IgD-negative memory B cell (primary cell): ENCODE data around the gene LGALS12. TPM values are rescaled to one million over a fixed set of nuclear protein-coding genes. Genes with fewer than 3 reads are reported as not detected.

Experiments used
- H3K27ac Mint-ChIP-seq, 3 donors: one replicate each; pipeline ENCODE4 v1.8.0; 2020 to 2022; ENCODE audit warnings: mild to moderate bottlenecking in 3 of 3, mixed read lengths in 3 of 3, moderate library complexity in 1 of 3
- H3K27me3 Mint-ChIP-seq: one replicate; pipeline ENCODE4 v1.8.0; 2021; ENCODE audit warnings: mixed read lengths
- H3K36me3 Mint-ChIP-seq: one replicate; pipeline ENCODE4 v1.8.0; 2020; ENCODE audit warnings: mild to moderate bottlenecking, mixed read lengths
- H3K4me1 Mint-ChIP-seq, 3 donors: one replicate each; pipeline ENCODE4 v1.8.0; 2020 to 2022; ENCODE audit warnings: mixed read lengths in 3 of 3, mild to moderate bottlenecking in 1 of 3
- H3K4me3 Mint-ChIP-seq, 4 donors: one replicate each; pipeline ENCODE4 v1.8.0; 2020 to 2022; ENCODE audit warnings: mild to moderate bottlenecking in 4 of 4, mixed read lengths in 4 of 4, moderate library complexity in 3 of 4
- H3K9me3 Mint-ChIP-seq, 3 donors: one replicate each; pipeline ENCODE4 v1.8.0; 2020 to 2021; ENCODE audit warnings: mixed read lengths in 3 of 3, mild to moderate bottlenecking in 1 of 3
- polyA plus RNA-seq: library from polyadenylated mRNA; unstranded; fragments of 300-500 nt; fragmentation: Illumina TruSeq; gene quantifications from one replicate; pipeline ENCODE4 v1.2.3, GENCODE V29; 2021

Gene LGALS12
- polyA plus RNA-seq, 1 donor from 2014 or later: 0.39 TPM

DNA sequence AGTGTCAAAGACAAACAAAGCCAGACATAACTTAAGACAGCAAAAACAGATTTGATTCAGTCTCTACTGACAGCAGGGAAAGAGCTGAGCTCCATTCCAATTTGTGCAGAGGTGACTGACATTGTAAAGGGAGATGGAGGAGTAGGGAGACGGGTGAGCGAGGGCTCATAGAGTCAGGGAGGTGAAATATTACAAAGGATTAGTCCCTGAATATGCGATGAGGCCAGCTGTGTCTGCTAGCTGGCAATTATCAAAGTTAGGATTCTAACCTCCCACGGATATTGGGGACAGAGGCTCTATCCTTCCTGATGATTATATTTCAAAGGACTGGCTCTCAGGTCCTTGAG lies 49.0 kb downstream of the LGALS12 start:
- Mint-ChIP-seq H3K9me3 (no peaks in the 10 kb centered on the region), H3K27me3 (peaks cover 8% of the 10 kb centered on the region), H3K36me3 (no peaks in the 10 kb centered on the region), H3K27ac (peak overlapping the region in 1 of 3 donors; percentile 63), H3K4me1 (peaks cover 0 to 19% (median 14%) of the 10 kb centered on the region in 3 donors), H3K4me3 (no peak overlapping the region)

DNA sequence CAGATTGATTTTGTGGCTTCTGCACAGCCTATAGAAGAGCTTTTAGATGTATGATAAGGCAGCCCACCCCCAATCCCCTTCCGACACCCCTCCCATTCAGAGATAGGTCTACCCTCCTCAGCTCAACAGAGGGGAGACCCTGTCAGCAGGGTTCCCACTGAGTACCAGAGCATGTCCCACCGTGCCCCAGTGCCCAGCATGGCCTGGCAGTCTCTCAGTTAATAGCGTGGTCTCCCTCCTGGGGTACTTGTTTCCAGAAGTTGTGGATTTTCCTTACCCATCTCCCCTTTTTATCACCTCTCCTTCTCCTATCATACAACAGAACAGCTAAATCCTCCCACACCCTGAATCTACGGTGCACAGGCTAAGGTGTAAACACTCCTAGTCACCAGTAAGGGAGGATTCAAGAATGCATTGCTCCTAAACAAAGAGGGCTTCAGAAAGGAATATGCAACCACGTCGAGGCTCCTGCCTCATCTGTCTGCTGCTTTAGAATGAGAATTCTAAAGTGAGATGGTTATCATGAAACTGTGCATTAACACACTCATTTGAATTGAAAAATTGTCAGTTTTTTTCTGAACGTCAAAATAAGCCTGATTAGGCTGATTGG lies 50.6 kb downstream of the LGALS12 start:
- Mint-ChIP-seq H3K4me3 (no peak overlapping the region), H3K27ac (no peak overlapping the region), H3K27me3 (peaks cover 10% of the 10 kb centered on the region), H3K36me3 (no peaks in the 10 kb centered on the region), H3K9me3 (peaks cover 0 to 1% (median 0%) of the 10 kb centered on the region in 3 donors), H3K4me1 (peaks cover 4 to 21% (median 18%) of the 10 kb centered on the region in 3 donors)

- peak overlapping the region in 1 of 3 donors; percentile 39 for H3K27ac Mint-ChIP-seq
- no peak overlapping the region for H3K4me3 Mint-ChIP-seq
- H3K27me3 Mint-ChIP-seq: peaks cover 9% of the 10 kb centered on the region
- peaks cover 0 to 1% (median 0%) of the 10 kb centered on the region in 3 donors for H3K9me3 Mint-ChIP-seq
- no peaks in the 10 kb centered on the region for H3K36me3 Mint-ChIP-seq
- H3K4me1 Mint-ChIP-seq: peaks cover 4 to 19% (median 17%) of the 10 kb centered on the region in 3 donors
Measured at GRCh38 chr11:63557570-63557969, 51.7 kb downstream of the LGALS12 start.

DNA sequence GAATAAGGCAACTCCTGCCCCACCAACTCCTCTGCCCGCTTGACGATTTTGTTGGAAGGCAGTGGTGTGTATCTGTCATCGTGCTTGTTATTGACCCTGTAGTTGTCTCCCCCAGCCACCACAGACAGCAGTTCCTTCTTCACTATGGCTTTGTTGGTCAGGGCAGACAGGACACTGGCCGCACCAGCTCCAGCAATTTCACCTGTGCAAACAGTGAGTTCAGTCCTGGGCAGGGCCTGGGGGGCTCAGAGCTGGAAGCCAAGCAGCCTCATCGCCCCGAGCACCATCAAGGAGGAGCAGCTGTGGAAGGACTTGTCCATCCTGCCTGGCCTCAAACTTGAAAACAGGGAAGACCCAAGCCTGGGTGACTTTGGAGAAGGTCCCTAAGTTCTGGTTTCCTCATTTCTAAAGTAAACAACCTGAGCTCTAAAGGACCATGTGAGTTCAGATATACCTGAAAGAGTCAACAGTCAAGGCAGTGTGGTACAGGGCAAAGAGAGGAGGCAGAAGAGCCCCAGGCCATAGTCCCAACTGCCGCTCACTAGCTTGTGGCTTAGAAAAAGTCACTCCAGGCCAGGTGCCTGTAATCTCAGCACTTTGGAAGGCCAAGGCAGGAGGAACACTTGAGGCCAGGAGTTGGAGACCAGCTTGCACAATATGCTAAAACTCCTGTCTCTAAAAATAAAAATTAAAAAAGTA lies 52.7 kb downstream of the LGALS12 start:
- Mint-ChIP-seq H3K9me3 (peaks cover 0 to 1% (median 0%) of the 10 kb centered on the region in 3 donors), H3K4me3 (no peak overlapping the region), H3K36me3 (no peaks in the 10 kb centered on the region), H3K27ac (no peak overlapping the region), H3K27me3 (peaks cover 10% of the 10 kb centered on the region), H3K4me1 (peaks cover 5 to 18% (median 11%) of the 10 kb centered on the region in 3 donors)

DNA sequence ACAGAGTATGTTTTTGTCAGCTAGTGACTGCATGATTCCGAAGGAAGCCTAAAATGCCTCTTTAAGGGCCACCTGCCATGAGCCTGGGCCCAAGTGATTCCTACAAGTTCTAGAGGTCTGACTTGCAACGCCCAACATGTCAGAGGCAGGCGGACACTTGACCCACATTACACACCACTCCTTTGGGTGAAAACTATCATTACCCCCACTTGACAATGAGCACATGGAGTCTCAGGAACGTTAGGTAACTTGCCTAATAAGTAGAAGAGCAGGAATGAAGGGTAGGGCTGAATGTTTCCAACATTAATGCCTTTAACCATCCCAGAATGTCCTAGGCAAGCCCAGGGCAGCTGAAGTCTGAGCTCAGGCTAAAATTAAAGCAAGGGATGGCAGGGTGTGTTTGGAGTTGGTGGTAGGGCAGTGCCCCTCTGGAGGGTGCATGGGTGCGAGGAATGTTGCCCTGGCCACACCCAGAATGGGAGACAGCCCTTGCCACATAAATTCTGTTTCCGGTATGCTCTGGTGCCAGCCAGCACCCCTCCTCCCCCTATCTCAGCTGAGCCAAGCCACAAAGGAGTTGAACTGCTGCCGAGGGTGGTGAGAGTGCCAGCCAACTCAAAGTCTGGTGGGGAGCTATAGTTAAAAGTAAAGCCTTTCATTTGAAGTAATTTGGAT lies 54.8 kb downstream of the LGALS12 start:
- peak overlapping the region in 1 of 3 donors; percentile 15 for H3K27ac Mint-ChIP-seq
- peaks cover 13% of the 10 kb centered on the region for H3K27me3 Mint-ChIP-seq
- peak overlapping the region in 2 of 4 donors; percentile 20 to 74 for H3K4me3 Mint-ChIP-seq
- H3K9me3 Mint-ChIP-seq: peaks cover 0 to 1% (median 0%) of the 10 kb centered on the region in 3 donors
- no peaks in the 10 kb centered on the region for H3K36me3 Mint-ChIP-seq
- H3K4me1 Mint-ChIP-seq: peaks cover 11 to 23% (median 17%) of the 10 kb centered on the region in 3 donors

DNA sequence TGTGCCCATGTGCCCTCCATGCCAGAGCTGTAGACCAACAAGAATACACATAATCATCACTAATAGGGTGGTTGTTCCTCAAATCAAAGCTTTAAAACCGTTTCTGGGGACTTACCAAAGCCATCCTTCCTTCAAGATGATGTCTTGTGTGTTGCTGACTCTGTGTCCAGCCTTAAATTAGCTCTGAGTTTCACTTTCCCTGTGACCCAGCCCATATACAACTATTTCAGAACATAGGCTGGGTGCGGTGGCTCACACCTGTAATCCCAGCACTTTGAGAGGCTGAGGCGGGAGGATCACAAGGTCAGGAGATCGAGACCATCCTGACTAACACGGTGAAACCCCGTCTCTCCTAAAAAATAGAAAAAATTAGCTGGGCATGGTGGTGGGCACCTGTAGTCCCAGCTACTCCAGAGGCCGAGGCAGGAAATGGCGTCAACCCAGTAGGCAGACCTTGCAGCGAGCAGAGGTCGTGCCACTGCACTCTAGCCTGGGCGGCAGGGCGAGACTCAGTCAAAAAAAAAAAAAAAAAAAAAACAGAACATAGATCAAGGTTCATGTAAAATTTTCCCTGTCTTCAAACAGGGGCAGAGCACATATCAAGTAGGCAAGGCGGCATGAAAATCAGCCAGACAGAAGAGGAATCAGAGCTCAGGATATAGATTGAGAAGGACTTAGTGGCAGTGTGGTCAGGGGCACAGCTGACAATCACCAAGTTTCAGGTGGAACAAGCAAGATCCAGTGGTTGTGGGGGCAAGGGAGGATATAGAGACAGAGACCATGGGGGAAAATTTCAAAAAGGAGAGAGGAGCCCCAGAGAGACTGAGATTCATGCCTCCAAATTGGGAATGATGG lies 57.5 kb downstream of the LGALS12 start, which contains the start of gene PLAAT2:
Gene PLAAT2, minus strand, starts transcription at position 179 of the 855 bp plus-strand sequence. Its CDS starts 55 bp downstream, at position 124.
- peak within 1 kb of the TSS in 1 of 4 donors; percentile 79 for H3K4me3 Mint-ChIP-seq
- H3K27me3 Mint-ChIP-seq: peaks cover 12% of the 10 kb centered on the region
- peaks cover 0 to 1% (median 0%) of the 10 kb centered on the region in 3 donors for H3K9me3 Mint-ChIP-seq
- H3K36me3 Mint-ChIP-seq: no peaks in the 10 kb centered on the region
- H3K27ac Mint-ChIP-seq: peak within 1 kb of the TSS; percentile 23 to 84 (median 65)
- peaks cover 14 to 33% (median 28%) of the 10 kb centered on the region in 3 donors for H3K4me1 Mint-ChIP-seq

- Mint-ChIP-seq H3K9me3 (peaks cover 0 to 1% (median 0%) of the 10 kb centered on the region in 3 donors), H3K4me1 (peaks cover 14 to 36% (median 28%) of the 10 kb centered on the region in 3 donors), H3K4me3 (peak overlapping the region in 1 of 4 donors; percentile 79), H3K27ac (peak overlapping the region; percentile 23 to 84 (median 65)), H3K36me3 (no peaks in the 10 kb centered on the region), H3K27me3 (peaks cover 12% of the 10 kb centered on the region)
Measured at GRCh38 chr11:63564056-63564774, 58.3 kb downstream of the LGALS12 start.

DNA sequence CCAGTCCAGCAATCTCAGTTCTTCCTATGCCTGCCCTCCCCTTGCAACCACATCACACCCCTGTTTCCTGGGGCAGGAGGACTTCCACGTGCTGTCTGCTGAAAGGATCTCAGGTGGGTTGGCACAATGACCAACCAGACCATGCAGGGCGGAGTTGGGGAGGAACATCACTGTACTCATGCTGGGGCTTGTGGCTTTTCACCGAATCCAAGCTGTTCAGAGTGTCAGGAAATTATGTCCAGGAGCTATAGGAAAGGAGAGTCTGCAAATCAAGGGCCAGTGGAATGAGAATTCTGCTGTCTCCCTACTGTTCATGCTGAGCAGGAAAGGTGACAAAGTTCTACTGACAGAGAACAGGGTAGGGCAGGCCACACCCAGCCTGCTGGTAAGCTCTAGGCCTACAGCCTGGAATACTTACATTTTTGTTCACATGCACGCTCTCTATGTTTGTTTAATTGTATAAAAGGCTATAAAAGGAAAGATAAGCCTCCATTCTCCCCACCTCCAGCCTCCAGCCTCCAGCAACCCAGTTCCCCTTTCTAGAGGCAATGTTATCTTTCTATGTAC lies 59.0 kb downstream of the LGALS12 start:
- H3K4me1 Mint-ChIP-seq: peaks cover 17 to 36% (median 28%) of the 10 kb centered on the region in 3 donors
- no peaks in the 10 kb centered on the region for H3K36me3 Mint-ChIP-seq
- peaks cover 12% of the 10 kb centered on the region for H3K27me3 Mint-ChIP-seq
- peak overlapping the region in 1 of 3 donors; percentile 21 for H3K27ac Mint-ChIP-seq
- H3K4me3 Mint-ChIP-seq: peak overlapping the region in 2 of 4 donors; percentile 34 to 63
- peaks cover 0 to 1% (median 0%) of the 10 kb centered on the region in 3 donors for H3K9me3 Mint-ChIP-seq

Other genes with a start within 250 kb of the LGALS12 start
- gene SLC22A9, start 136.3 kb upstream of the LGALS12 start, polyA plus RNA-seq: not detected
- gene PLAAT5, start 14.9 kb upstream of the LGALS12 start, polyA plus RNA-seq: not detected
- 97.1 TPM for gene PLAAT4, start 30.7 kb downstream of the LGALS12 start, polyA plus RNA-seq
- 6.4 TPM for gene PLAAT2, start 57.3 kb downstream of the LGALS12 start, polyA plus RNA-seq
- gene PLAAT3, start 108.3 kb downstream of the LGALS12 start, polyA plus RNA-seq: 6.5 TPM
- gene ATL3, start 165.3 kb downstream of the LGALS12 start, polyA plus RNA-seq: 16.2 TPM
- gene RTN3, start 175.4 kb downstream of the LGALS12 start, polyA plus RNA-seq: 27.1 TPM